Frontal cortex (tissue), 4 donors: ENCODE measurements around the gene ZNF610. TPM values are rescaled to one million over a fixed set of nuclear protein-coding genes. Genes with fewer than 3 reads are reported as not detected.

Experiments
- DNase-seq, 2 donors: peaks; one replicate each; pipeline ENCODE4 v3.0.0; 2012; ENCODE audit warnings: low spot score in 2 of 2
- FAIRE-seq: peaks from 2 replicates; lab custom pipeline; 2012; peaks lifted over from hg19 to GRCh38; lab: Jason Lieb, UNC
- small RNA-seq: library from RNA; depleted of rRNA; stranded (forward); fragments of <200 nt; gene quantifications from one replicate; pipeline ENCODE3, GENCODE V24; 2014
- total RNA-seq: library from RNA; depleted of rRNA; stranded (reverse); fragments of >200 nt; gene quantifications from one replicate; pipeline ENCODE4 v1.2.3, GENCODE V29; 2014
- donor health status: control.
- donor health status: control.
- donor health status: control.

Gene ZNF610
- total RNA-seq, 1 donor from 2014 or later, result 20.0 TPM

DNA sequence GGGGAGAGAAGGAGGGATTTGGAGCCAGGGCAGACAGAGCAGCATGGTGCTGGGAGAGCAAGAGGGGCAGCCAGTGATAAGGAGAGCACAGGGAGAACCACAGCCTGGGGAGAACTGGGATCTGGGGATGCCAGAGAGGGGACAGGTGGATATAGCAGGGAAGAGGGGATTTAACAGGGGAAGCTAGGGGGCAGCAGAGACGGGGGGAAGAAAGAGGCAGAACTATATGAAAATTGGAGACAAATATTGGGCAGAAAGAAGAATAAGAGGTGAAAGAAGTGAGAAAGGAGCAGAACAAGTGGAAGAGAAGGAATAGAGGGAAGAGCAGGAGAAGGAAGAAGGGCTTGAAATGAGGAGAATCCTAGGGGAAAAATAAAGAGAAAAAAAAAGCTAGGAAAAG is 55.1 kb downstream of the ZNF610 start:
- DNase-seq, result no peak
- FAIRE-seq, result no peak

- FAIRE-seq (no peak), DNase-seq (peak; percentile 77 to 93)
Measured at GRCh38 chr19:52397310-52398080, 61.5 kb downstream of the ZNF610 start, which contains the start of gene ZNF528. Gene ZNF528, plus strand, starts transcription at chr19:52397849. Its CDS starts 4,165 bp downstream, at chr19:52402014.

GRCh38 chr19:52398081-52398441 is 62.0 kb downstream of the ZNF610 start:
- FAIRE-seq (no peak), DNase-seq (no peak)

- DNase-seq, result no peak
- no peak for FAIRE-seq
Measured at GRCh38 chr19:52410276-52410675, 74.2 kb downstream of the ZNF610 start.

GRCh38 chr19:52415711-52416110 is 79.7 kb downstream of the ZNF610 start:
- no peak for FAIRE-seq
- DNase-seq, result no peak

Small RNA genes within 50 kb of the gene (small RNA-seq; reads per million reads assigned to genes)
- not detected for gene AC010332.1

Other genes starting within 250 kb of the ZNF610 start
- gene ZNF841, start 240.5 kb upstream of the ZNF610 start, total RNA-seq, result 52.6 TPM
- gene ZNF616, start 196.3 kb upstream of the ZNF610 start, total RNA-seq, result 28.9 TPM
- gene ZNF836, start 164.6 kb upstream of the ZNF610 start, total RNA-seq, result 47.7 TPM
- 159 TPM for gene PPP2R1A, start 146.2 kb upstream of the ZNF610 start, total RNA-seq
- gene ZNF766, start 66.7 kb upstream of the ZNF610 start, total RNA-seq, result 19.2 TPM
- gene ZNF480, start 39.1 kb upstream of the ZNF610 start, total RNA-seq, result 11.4 TPM
- gene ZNF880, start 33.7 kb downstream of the ZNF610 start, total RNA-seq, result 158 TPM
- 48.1 TPM for gene ZNF528, start 61.6 kb downstream of the ZNF610 start, total RNA-seq
- gene ZNF534, start 92.9 kb downstream of the ZNF610 start, total RNA-seq, result 3.3 TPM
- 36.3 TPM for gene ZNF578, start 117.3 kb downstream of the ZNF610 start, total RNA-seq
- 17.9 TPM for gene ZNF808, start 191.4 kb downstream of the ZNF610 start, total RNA-seq
- gene ZNF701, start 234.0 kb downstream of the ZNF610 start, total RNA-seq, result 22.4 TPM